ENCODE data around the gene ADAM11.
"Not testable (repeated sequence)": the region's sequence is repeated elsewhere in the genome, so short reads cannot be mapped to it uniquely, and the experiment has no call there.

ADAM11 gene

GRCh38 chr17:44796731-44797130 is 37.9 kb downstream of the ADAM11 start:
- DNase-seq = no peak

GRCh38 chr17:44797802-44798201 is 39.0 kb downstream of the ADAM11 start:
- no peak for DNase-seq

GRCh38 chr17:44798356-44798755 is 39.6 kb downstream of the ADAM11 start:
- no peak for DNase-seq

GRCh38 chr17:44801880-44802279 is 43.1 kb downstream of the ADAM11 start:
- no peak for DNase-seq

GRCh38 chr17:44804302-44805089 is 45.7 kb downstream of the ADAM11 start:
- DNase-seq = peak; percentile 5

- DNase-seq = no peak
Observed at GRCh38 chr17:44807093-44807816, 48.5 kb downstream of the ADAM11 start.

GRCh38 chr17:44807817-44808155 is 49.0 kb downstream of the ADAM11 start:
- peak; percentile 71 for DNase-seq

GRCh38 chr17:44808156-44808555 is 49.4 kb downstream of the ADAM11 start:
- no peak for DNase-seq

GRCh38 chr17:44808656-44809388 is 50.0 kb downstream of the ADAM11 start:
- not testable (repeated sequence) for DNase-seq

- DNase-seq = no peak
Observed at GRCh38 chr17:44812263-44812662, 53.5 kb downstream of the ADAM11 start.

GRCh38 chr17:44818508-44818907 is 59.7 kb downstream of the ADAM11 start:
- not testable (repeated sequence) for DNase-seq

GRCh38 chr17:44820631-44821212 is 61.9 kb downstream of the ADAM11 start:
- DNase-seq = peak; percentile 94

GRCh38 chr17:44825236-44825635 is 66.4 kb downstream of the ADAM11 start:
- not testable (repeated sequence) for DNase-seq

- no peak for DNase-seq
Observed at GRCh38 chr17:44826123-44826790, 67.5 kb downstream of the ADAM11 start.

- no peak for DNase-seq
Observed at GRCh38 chr17:44827863-44828262, 69.1 kb downstream of the ADAM11 start.

GRCh38 chr17:44828919-44829522 is 70.2 kb downstream of the ADAM11 start:
- DNase-seq = no peak

- no peak for DNase-seq
Observed at GRCh38 chr17:44829523-44830358, 71.0 kb downstream of the ADAM11 start, which contains the start of gene GJC1. TSS of gene GJC1 (minus strand) at chr17:44830287. CDS start at chr17:44805817, 24,470 bp downstream.

- no peak for DNase-seq
Observed at GRCh38 chr17:44830359-44831288, 71.8 kb downstream of the ADAM11 start.

GRCh38 chr17:44831371-44831770 is 72.6 kb downstream of the ADAM11 start:
- no peak for DNase-seq
